HAP-1 (cell line): ENCODE measurements around the gene MPDZ.

ENCODE experiments used
- DNase-seq, 2 experiments: peaks; one replicate each; pipeline ENCODE4 v3.0.0-alpha.2; 2016 to 2020; ENCODE audit warnings: low spot score in 2 of 2
- H3K27me3 ChIP-seq: fragments of 250-450 bp; sonication (Bioruptor Pico); 2 replicates; pipeline ENCODE4 v1.5.1; 2020; ENCODE audit warnings: low read depth, mild to moderate bottlenecking, moderate library complexity
- H3K36me3 ChIP-seq: fragments of 250-450 bp; sonication (Bioruptor Pico); replicated peaks from 2 replicates; pipeline ENCODE4 v1.5.1; 2020; ENCODE audit warnings: mild to moderate bottlenecking
- H3K4me1 ChIP-seq: fragments of 250-450 bp; sonication (Bioruptor Pico); 2 replicates; pipeline ENCODE4 v1.5.1; 2020; ENCODE audit warnings: mild to moderate bottlenecking
- H3K4me3 ChIP-seq: fragments of 250-450 bp; sonication (Bioruptor Pico); 2 replicates; pipeline ENCODE4 v1.5.1; 2020; ENCODE audit warnings: mild to moderate bottlenecking, moderate library complexity
- H3K9me3 ChIP-seq: fragments of 250-450 bp; sonication (Bioruptor Pico); 2 replicates; pipeline ENCODE4 v1.5.1; 2020; ENCODE audit warnings: mild to moderate bottlenecking, moderate library complexity
- in situ Hi-C: fragments of 300-500 bp; cut with MboI; formaldehyde crosslinking; loops from 3 replicates; pipeline ENCODE4 v1.14.3; 2020; ENCODE audit warnings: low sequenced_read_pairs, inconsistent platforms, mixed read lengths

Gene MPDZ

GRCh38 chr9:13278368-13279246 lies 885 bp downstream of the MPDZ start:
- H3K27me3 ChIP-seq: no peaks in the 10 kb centered on the region
- in situ Hi-C loops: no loop called here
- no peaks in the 10 kb centered on the region for H3K9me3 ChIP-seq
- DNase-seq: peak; percentile 64 to 74
- H3K36me3 ChIP-seq: no peaks in the 10 kb centered on the region
- peak overlapping the region; percentile 42 for H3K4me3 ChIP-seq
- H3K4me1 ChIP-seq: peaks cover 77% of the 10 kb centered on the region

- Histone ChIP-seq H3K4me3 (peak overlapping the region; percentile 42), H3K9me3 (no peaks in the 10 kb centered on the region), H3K4me1 (peaks cover 71% of the 10 kb centered on the region), H3K36me3 (no peaks in the 10 kb centered on the region), H3K27me3 (no peaks in the 10 kb centered on the region)
- DNase-seq: no peak
- in situ Hi-C loops: no loop called here
Measured at GRCh38 chr9:13278023-13278367, 1.5 kb downstream of the MPDZ start.

- no peaks in the 10 kb centered on the region for H3K9me3 ChIP-seq
- in situ Hi-C loops: no loop called here
- no peaks in the 10 kb centered on the region for H3K27me3 ChIP-seq
- peaks cover 42% of the 10 kb centered on the region for H3K4me1 ChIP-seq
- no peaks in the 10 kb centered on the region for H3K36me3 ChIP-seq
- H3K4me3 ChIP-seq: no peak overlapping the region
- DNase-seq: peak; percentile 23 to 78
Measured at GRCh38 chr9:13274886-13275641, 4.4 kb downstream of the MPDZ start.

- Histone ChIP-seq H3K36me3 (no peaks in the 10 kb centered on the region), H3K4me3 (no peak overlapping the region), H3K9me3 (no peaks in the 10 kb centered on the region), H3K4me1 (peaks cover 43% of the 10 kb centered on the region), H3K27me3 (no peaks in the 10 kb centered on the region)
- no peak for DNase-seq
- in situ Hi-C loops: no loop called here
Measured at GRCh38 chr9:13270734-13271133, 8.8 kb downstream of the MPDZ start.

- no peak for DNase-seq
- H3K9me3 ChIP-seq: no peaks in the 10 kb centered on the region
- H3K36me3 ChIP-seq: no peaks in the 10 kb centered on the region
- no peak overlapping the region for H3K4me3 ChIP-seq
- peaks cover 36% of the 10 kb centered on the region for H3K4me1 ChIP-seq
- H3K27me3 ChIP-seq: no peaks in the 10 kb centered on the region
- in situ Hi-C loops: no loop called here
Measured at GRCh38 chr9:13269589-13270452, 9.7 kb downstream of the MPDZ start.

GRCh38 chr9:13268469-13268868 lies 11.0 kb downstream of the MPDZ start:
- peaks cover 30% of the 10 kb centered on the region for H3K4me1 ChIP-seq
- no peak overlapping the region for H3K4me3 ChIP-seq
- in situ Hi-C loops: no loop called here
- no peaks in the 10 kb centered on the region for H3K9me3 ChIP-seq
- no peaks in the 10 kb centered on the region for H3K27me3 ChIP-seq
- DNase-seq: no peak
- no peaks in the 10 kb centered on the region for H3K36me3 ChIP-seq

- Histone ChIP-seq H3K27me3 (no peaks in the 10 kb centered on the region), H3K36me3 (no peaks in the 10 kb centered on the region), H3K9me3 (no peaks in the 10 kb centered on the region), H3K4me1 (peaks cover 30% of the 10 kb centered on the region), H3K4me3 (no peak overlapping the region)
- no peak for DNase-seq
- in situ Hi-C loops: no loop called here
Measured at GRCh38 chr9:13267743-13268142, 11.7 kb downstream of the MPDZ start.

GRCh38 chr9:13266167-13266566 lies 13.3 kb downstream of the MPDZ start:
- Histone ChIP-seq H3K27me3 (no peaks in the 10 kb centered on the region), H3K9me3 (no peaks in the 10 kb centered on the region), H3K4me1 (peaks cover 30% of the 10 kb centered on the region), H3K4me3 (no peak overlapping the region), H3K36me3 (no peaks in the 10 kb centered on the region)
- in situ Hi-C loops: no loop called here
- no peak for DNase-seq

- H3K27me3 ChIP-seq: no peaks in the 10 kb centered on the region
- H3K36me3 ChIP-seq: no peaks in the 10 kb centered on the region
- DNase-seq: no peak
- peaks cover 30% of the 10 kb centered on the region for H3K4me1 ChIP-seq
- no peak overlapping the region for H3K4me3 ChIP-seq
- no peaks in the 10 kb centered on the region for H3K9me3 ChIP-seq
- in situ Hi-C loops: no loop called here
Measured at GRCh38 chr9:13264788-13265187, 14.7 kb downstream of the MPDZ start.

- peaks cover 25% of the 10 kb centered on the region for H3K4me1 ChIP-seq
- no peaks in the 10 kb centered on the region for H3K9me3 ChIP-seq
- in situ Hi-C loops: no loop called here
- no peaks in the 10 kb centered on the region for H3K36me3 ChIP-seq
- no peaks in the 10 kb centered on the region for H3K27me3 ChIP-seq
- no peak for DNase-seq
- H3K4me3 ChIP-seq: no peak overlapping the region
Measured at GRCh38 chr9:13263511-13263910, 16.0 kb downstream of the MPDZ start.

- DNase-seq: no peak
- Histone ChIP-seq H3K36me3 (no peaks in the 10 kb centered on the region), H3K9me3 (no peaks in the 10 kb centered on the region), H3K4me1 (peaks cover 3% of the 10 kb centered on the region; the same call in 1 of the 2 replicates), H3K4me3 (no peak overlapping the region), H3K27me3 (no peaks in the 10 kb centered on the region)
- in situ Hi-C loops: no loop called here
Measured at GRCh38 chr9:13252852-13253251, 26.6 kb downstream of the MPDZ start.

- Histone ChIP-seq H3K36me3 (no peaks in the 10 kb centered on the region; the same call in 1 of the 2 replicates), H3K4me1 (peaks cover 16% of the 10 kb centered on the region), H3K27me3 (no peaks in the 10 kb centered on the region), H3K4me3 (no peak overlapping the region), H3K9me3 (no peaks in the 10 kb centered on the region)
- in situ Hi-C loops: no loop called here
- peak in 1 of 2 experiments; percentile 70 for DNase-seq
Measured at GRCh38 chr9:13244181-13244580, 35.3 kb downstream of the MPDZ start.

- Histone ChIP-seq H3K4me3 (no peak overlapping the region), H3K4me1 (peaks cover 10% of the 10 kb centered on the region), H3K27me3 (no peaks in the 10 kb centered on the region), H3K9me3 (no peaks in the 10 kb centered on the region), H3K36me3 (no peaks in the 10 kb centered on the region)
- in situ Hi-C loops: no loop called here
- DNase-seq: no peak
Measured at GRCh38 chr9:13241283-13241682, 38.2 kb downstream of the MPDZ start.
